Measurements from ENCODE around the gene STXBP6. TPM values are rescaled to one million over a fixed set of nuclear protein-coding genes. Genes with fewer than 3 reads are reported as not detected.

Gene STXBP6
- polyA plus RNA-seq, 1 donor (not counting 4 experiments of a cell fraction or from before 2014, with no cell fraction given) = 1.4 TPM

DNA sequence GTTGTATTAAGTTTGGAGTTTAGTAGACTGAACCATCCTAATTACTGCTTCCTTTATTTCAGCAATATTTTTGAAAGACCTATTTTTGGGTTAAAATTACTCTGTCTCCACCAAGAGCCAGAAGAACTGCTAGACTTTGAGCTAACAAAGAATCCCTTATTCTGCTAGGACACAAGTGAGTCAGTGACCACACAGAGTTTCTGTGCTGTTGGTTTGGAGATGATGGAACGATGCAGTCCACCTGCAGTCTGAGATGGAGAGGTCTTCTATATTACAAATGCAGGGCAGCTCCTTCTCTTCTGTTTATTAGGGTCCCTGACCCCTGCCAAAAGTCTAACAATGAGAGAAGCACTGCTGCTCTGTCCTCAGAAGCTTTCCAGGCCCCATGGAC, 6.7 kb upstream of the STXBP6 start:
- Histone ChIP-seq H4K20me1 (ENCODE audit: control insufficient read depth, extremely low read depth, insufficient read depth, low read length) (no peaks in the 10 kb centered on the region), H3K27me3 (ENCODE audit: control insufficient read depth, extremely low read depth, insufficient read depth, low read length) (peaks cover 8% of the 10 kb centered on the region), H3K79me2 (ENCODE audit: control insufficient read depth, insufficient read depth, low read length) (no peaks in the 10 kb centered on the region), H2AFZ (ENCODE audit: control insufficient read depth, low read length) (no peak overlapping the region), H3K9me1 (ENCODE audit: control insufficient read depth, extremely low read depth, insufficient read depth, low read length) (no peaks in the 10 kb centered on the region), H3K4me3 (ENCODE audit: control insufficient read depth in 2 of 3, extremely low read depth in 1 of 3, insufficient read depth in 2 of 3, low read depth in 1 of 3, low read length in 3 of 3) (no peak overlapping the region), H3K4me1 (ENCODE audit: control insufficient read depth, extremely low read depth, insufficient read depth, low read length) (no peaks in the 10 kb centered on the region), H3K9ac (ENCODE audit: control insufficient read depth, extremely low read depth, insufficient read depth, low read length) (no peak overlapping the region), H3K36me3 (ENCODE audit: control insufficient read depth in 2 of 2, extremely low read depth in 1 of 2, insufficient read depth in 2 of 2, low read length in 2 of 2) (no peaks in the 10 kb centered on the region), H3K9me3 (ENCODE audit: control insufficient read depth, low read depth, low read length) (no peaks in the 10 kb centered on the region), H3K4me2 (ENCODE audit: control insufficient read depth, extremely low read depth, insufficient read depth, low read depth, low read length) (no peak overlapping the region), H3K27ac (ENCODE audit: control insufficient read depth, insufficient read depth, low read length) (no peak overlapping the region)
- dilution Hi-C loops (cut with MboI; ENCODE audit: extremely low pct_ligation_motif_present, low sequenced_read_pairs) = no loop called here
- no peak for DNase-seq (ENCODE audit: low read depth, low spot score)
- FAIRE-seq = no peak
- no peak for TF ChIP-seq CTCF (optimal IDR thresholded peaks at IDR 0.05 in 1 of 3, IDR thresholded peaks at IDR 0.05 in 1 of 3, conservative IDR thresholded peaks at IDR 0.05 in 1 of 3; ENCODE audit: extremely low read depth in 1 of 3, insufficient read depth in 2 of 3, low read length in 3 of 3)
- no peak for TF ChIP-seq EZH2 (IDR thresholded peaks at IDR 0.05; ENCODE audit: low read length)

DNA sequence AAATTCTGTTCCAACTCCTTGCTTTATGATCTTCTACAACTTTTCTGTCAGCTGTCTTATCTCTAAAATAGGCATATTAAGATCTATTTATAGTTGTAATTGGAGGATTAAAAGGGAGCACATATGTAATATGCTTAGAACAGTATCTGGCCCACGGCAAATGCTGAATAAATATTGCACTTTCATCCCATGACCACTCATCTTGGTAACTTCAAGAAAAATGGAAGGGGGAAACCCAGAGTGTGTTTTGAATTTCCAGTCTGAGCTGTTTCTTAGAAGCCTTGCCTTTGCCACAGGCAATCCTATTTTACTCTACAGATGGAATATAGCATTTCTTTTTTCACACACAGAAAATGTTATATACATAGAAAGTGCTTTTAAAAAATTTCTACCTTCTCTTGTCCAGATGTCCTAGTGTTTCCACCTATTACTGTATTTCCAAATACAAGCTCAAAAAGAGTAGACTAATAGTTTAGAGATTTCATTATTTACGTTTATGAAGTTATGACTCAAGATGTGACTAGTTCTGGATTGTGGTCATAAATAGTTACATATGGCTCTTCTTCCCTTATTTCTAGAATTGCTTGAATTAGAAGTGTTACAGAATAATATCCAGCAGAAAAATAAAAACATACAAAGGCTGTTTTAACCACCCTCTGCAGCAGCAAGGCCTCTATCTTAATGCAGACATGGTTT, 6.2 kb upstream of the STXBP6 start:
- Histone ChIP-seq H2AFZ (ENCODE audit: control insufficient read depth, low read length) (no peak overlapping the region), H3K36me3 (ENCODE audit: control insufficient read depth in 2 of 2, extremely low read depth in 1 of 2, insufficient read depth in 2 of 2, low read length in 2 of 2) (no peaks in the 10 kb centered on the region), H3K9me1 (ENCODE audit: control insufficient read depth, extremely low read depth, insufficient read depth, low read length) (no peaks in the 10 kb centered on the region), H3K27me3 (ENCODE audit: control insufficient read depth, extremely low read depth, insufficient read depth, low read length) (peaks cover 13% of the 10 kb centered on the region), H3K9me3 (ENCODE audit: control insufficient read depth, low read depth, low read length) (no peaks in the 10 kb centered on the region), H3K9ac (ENCODE audit: control insufficient read depth, extremely low read depth, insufficient read depth, low read length) (no peak overlapping the region), H3K4me3 (ENCODE audit: control insufficient read depth in 2 of 3, extremely low read depth in 1 of 3, insufficient read depth in 2 of 3, low read depth in 1 of 3, low read length in 3 of 3) (no peak overlapping the region), H4K20me1 (ENCODE audit: control insufficient read depth, extremely low read depth, insufficient read depth, low read length) (no peaks in the 10 kb centered on the region), H3K27ac (ENCODE audit: control insufficient read depth, insufficient read depth, low read length) (no peak overlapping the region), H3K4me1 (ENCODE audit: control insufficient read depth, extremely low read depth, insufficient read depth, low read length) (peaks cover 1% of the 10 kb centered on the region), H3K4me2 (ENCODE audit: control insufficient read depth, extremely low read depth, insufficient read depth, low read depth, low read length) (no peak overlapping the region), H3K79me2 (ENCODE audit: control insufficient read depth, insufficient read depth, low read length) (no peaks in the 10 kb centered on the region)
- TF ChIP-seq EZH2 (IDR thresholded peaks at IDR 0.05; ENCODE audit: low read length) = no peak
- no peak for TF ChIP-seq CTCF (optimal IDR thresholded peaks at IDR 0.05 in 1 of 3, IDR thresholded peaks at IDR 0.05 in 1 of 3, conservative IDR thresholded peaks at IDR 0.05 in 1 of 3; ENCODE audit: extremely low read depth in 1 of 3, insufficient read depth in 2 of 3, low read length in 3 of 3)
- dilution Hi-C loops (cut with MboI; ENCODE audit: extremely low pct_ligation_motif_present, low sequenced_read_pairs) = no loop called here
- no peak for FAIRE-seq
- DNase-seq (ENCODE audit: low read depth, low spot score) = no peak
